GM18505 (cell line): ENCODE results near the gene MIX23.
A peak's percentile ranks its signal among the peaks of the same experiment; 100 is the strongest.

Experiments
- ATAC-seq: cut with Tn5 transposase; IDR thresholded peaks from one replicate; pipeline ENCODE4 v1.9.1; 2021; ENCODE audit not compliant: unreplicated experiment
- POLR2A ChIP-seq: IDR thresholded peaks from 4 replicates; pipeline ENCODE4 v1.6.1; 2011; ENCODE audit warnings: borderline replicate concordance; ENCODE audit not compliant: insufficient read depth, insufficient read length; ENCODE audit errors: extremely low read depth

The MIX23 gene

DNA sequence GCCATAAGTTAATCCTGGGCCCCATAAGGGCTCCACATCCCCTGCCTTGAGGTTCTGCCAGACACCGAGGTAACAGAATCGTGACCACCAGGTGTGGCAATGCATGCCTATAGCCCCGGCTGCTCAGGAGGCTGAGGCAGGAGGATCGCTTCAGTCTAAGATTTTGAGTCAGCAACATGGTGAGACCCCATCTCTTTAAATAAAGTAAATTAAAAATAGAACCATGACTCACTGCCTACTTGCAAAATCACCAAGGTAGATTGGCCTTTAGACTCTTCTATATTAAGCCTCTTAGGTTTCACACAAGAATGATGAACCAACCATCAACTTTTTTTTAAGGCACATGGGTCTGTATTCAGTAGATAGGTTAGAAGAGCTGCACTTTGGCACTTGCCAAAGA is 23.2 kb upstream of the MIX23 start:
- peak; percentile 59 for ATAC-seq
- no peak for TF ChIP-seq POLR2A

DNA sequence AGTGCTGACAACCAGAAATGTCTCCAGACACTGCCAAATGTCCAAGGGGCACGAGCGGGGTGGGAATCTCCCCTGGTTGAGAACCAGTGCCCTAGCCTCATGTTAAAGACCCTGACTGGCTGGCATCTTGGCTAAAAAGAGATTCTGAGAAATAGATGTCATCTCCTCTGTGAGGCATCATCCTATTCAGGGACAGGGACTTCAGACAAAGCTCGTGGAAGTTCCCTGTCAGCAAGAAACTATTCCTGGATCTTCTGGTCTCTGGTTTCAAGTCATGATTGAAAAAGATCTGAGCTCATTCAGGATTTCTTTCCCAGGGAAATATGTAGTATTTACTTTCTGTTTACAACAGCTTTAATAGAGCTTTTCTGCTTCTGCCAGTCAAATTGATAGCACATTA is 22.0 kb upstream of the MIX23 start:
- no peak for TF ChIP-seq POLR2A

DNA sequence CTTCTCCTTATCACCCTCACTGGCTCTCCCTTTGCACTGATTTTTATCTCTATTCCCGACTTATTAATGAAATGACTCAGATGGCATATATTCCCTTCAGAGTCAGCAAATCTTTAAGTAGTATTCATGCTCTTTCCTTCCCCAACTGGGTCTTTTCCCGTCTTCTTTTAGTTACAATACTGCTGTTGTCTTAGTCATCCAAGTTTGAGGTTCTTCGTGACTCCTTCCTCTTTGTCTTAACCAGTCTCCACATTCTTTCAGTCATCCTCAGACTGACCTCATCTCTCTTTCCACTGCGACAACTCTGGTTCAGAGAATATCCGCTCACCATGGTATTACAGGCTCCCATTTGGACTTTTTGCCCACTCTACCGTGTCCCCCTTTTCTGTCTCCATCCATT is 20.5 kb upstream of the MIX23 start:
- TF ChIP-seq POLR2A = no peak
- no peak for ATAC-seq

More for the DNA sequence above, 22.0 kb upstream of the MIX23 start:
- no peak for ATAC-seq

DNA sequence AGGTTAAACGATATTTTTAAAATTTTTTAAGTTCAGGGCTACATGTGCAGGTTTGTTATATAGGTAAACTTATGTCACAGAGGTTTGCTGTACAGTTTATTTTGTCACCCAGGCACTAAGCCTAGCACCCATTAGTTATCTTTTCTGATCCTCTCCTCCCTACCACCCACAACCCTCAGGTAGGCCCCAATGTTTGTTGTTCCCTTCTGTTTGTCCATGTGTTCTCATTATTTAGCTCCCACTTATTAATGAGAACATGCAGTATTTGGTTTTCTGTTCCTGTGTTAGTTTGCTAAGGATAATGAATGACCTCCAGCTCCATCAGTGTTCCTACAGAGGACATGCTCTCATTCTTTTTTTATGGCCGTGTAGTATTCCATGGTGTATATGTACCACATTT is 15.9 kb upstream of the MIX23 start:
- TF ChIP-seq POLR2A = no peak
- ATAC-seq = no peak

DNA sequence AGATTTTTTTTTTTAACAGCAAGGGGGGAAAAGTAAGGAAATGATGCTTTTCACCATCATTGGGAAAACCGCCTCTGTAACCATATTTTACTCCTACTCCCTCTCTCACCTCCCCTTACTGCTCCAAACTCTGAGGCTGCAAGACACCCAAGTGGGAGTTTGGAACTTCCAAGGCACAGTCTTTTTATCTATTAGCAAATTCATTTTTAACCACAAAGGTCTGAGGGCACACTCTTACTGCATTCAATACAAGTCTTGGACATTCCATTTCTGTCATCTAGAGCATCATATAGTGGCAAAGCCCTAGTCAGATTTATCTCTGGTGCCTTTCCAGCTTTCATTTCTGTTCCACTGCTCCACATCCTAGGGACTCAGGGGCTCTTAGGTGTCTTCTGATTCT is 14.2 kb upstream of the MIX23 start:
- no peak for ATAC-seq
- no peak for TF ChIP-seq POLR2A

DNA sequence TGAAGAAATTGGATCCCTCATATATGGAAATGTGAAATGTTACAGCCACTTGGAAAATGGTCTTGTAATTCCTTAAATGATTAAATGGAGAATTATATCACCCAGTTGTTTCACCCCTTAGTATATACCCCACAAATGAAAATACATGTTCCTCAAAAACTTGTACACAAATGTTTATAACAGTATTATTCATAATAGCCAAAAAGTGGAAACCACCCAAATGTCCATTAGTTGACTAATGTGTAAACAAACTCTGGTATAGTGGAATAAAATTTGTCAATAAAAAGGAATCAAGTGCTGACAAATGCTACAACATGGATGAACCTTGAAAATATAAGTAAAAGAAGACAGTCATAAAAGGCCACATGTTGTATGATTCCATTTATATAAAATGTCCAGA is 13.5 kb upstream of the MIX23 start:
- ATAC-seq = no peak

DNA sequence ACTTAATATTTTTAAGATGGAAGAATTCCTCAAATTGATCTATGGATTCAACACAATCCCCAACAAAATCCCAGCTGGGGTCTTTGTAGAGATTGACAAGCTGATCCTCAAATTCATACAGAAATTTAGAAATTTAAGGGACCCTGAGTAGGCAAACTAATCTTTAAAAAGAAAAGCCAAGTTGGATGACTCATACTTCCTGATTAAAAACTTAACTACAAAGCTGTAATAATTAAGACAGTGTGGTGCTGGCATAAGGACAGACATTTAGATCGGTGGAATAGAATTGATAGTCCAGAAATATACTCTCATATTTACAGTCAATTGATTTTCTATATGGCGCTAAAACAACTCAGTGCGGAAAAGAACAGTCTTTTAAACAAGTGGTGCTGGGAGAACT is 12.6 kb upstream of the MIX23 start:
- TF ChIP-seq POLR2A = no peak
- no peak for ATAC-seq

More for the DNA sequence above, 13.5 kb upstream of the MIX23 start:
- no peak for TF ChIP-seq POLR2A

DNA sequence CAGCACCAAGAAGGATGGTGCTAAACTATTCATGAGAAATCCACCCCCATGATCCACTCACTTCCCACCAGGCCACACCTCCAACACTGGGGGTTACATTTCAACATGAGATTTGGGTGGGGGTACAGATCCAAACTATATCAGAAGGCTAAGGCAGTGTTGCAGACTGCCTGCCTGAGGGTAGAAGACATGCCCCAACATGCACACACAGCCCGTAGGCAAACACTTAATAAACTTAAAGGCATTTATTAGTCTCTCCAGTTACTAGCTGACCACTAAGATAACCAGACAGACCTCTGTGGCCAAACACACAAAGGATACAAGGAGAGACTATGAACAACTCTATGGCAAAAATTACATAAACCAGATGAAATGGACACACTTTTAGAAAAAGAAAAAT is 11.1 kb upstream of the MIX23 start:
- ATAC-seq = no peak
- no peak for TF ChIP-seq POLR2A

DNA sequence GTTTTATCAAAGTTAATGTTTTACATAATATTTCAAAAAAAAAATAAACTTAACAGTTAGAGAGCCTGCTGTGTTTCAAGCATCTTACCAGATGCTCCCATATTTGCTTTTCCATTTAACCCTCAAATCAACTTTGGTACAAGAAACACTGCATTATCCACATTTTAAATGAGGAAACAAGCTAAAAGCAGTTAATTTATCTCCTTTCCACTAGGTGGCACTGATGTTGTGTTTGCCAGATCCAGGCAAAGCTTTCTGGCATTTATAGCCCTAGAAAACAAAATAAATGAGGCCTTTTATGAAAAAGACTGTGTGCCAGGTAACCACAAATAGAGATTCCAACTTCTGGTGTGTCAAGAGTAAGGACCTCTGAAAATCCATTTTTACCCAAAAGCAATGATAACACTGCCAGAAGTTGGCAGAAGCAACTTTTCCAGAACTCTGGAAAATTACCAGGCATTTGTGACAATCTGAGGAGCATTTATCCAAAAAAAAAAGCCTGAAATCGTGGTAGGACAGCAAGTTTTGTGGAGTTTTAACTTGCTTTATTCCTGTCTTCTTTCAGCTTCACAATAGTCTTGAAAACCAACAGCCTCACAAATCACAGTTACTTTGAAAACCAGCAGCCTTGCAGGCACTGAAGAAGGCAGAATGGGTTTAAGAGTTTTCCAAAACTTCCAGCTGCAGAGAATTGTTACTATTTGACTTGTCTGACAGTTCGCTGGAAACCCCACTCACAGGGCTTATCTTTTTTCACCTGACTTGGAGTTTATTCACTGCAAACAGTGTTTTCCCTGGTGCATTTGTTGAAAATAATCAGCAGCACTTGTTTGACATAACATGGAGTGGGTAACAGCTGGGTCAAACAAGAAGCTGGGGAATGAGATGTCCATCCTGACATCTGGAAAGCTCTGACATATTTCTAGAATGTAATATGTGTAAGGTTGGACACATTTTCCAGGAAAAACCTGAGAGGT is 10.1 kb upstream of the MIX23 start:
- ATAC-seq = no peak
- TF ChIP-seq POLR2A = no peak

DNA sequence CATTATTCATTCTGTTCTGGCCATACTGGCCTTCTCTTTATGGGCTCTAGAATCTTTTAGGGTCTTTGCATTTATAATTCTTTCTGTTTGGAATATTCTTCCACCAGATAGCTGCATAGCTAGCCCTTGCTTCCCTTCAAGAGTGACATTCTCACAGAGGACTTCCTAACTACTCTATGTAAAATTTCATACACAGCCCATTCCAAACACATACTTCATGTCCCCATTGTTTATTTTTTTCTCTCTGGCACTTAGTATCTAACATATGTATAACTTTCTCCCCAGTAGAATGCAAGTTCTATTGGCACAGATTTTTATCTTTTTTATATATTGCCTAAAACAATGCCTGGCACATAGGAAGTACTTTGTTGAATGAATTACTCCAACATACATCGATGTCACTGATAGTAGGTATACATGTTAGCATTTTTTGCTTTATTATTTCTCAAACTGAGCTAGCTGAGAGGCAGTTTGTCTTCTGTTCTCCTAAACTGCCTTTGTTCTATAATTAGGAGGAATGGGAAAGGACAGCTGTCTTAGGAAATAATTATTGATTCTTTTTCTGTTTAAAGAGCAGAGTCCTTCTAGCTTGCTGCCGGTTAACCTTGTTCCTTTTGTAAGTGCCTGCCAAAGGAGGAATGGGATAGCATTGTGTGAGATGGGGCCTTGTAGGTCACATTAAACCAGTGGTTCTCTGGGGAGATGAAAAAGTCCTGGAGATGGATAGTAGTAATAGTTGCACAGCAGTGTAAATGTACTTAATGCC is 8.8 kb upstream of the MIX23 start:
- no peak for ATAC-seq
- TF ChIP-seq POLR2A = no peak

DNA sequence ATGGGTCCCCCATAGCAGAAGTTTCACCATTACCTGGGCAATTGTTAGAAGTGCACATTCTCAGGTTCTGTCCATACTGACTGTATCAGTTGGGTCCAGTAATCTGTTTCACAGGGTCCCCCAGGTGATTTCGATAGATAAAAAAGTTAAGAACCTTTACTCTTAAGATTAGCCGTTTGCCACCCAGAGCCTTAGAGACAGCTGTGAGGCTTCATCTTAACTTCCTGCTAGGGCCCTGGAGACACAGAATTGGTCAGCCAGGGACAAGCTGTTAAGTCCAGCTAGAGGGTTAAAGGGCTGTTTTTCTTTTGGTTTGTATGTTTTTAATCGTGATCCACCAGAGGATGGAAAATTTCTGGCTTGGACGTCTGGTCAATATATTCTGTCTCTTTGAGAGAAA is 7.6 kb upstream of the MIX23 start:
- TF ChIP-seq POLR2A = no peak
- no peak for ATAC-seq

DNA sequence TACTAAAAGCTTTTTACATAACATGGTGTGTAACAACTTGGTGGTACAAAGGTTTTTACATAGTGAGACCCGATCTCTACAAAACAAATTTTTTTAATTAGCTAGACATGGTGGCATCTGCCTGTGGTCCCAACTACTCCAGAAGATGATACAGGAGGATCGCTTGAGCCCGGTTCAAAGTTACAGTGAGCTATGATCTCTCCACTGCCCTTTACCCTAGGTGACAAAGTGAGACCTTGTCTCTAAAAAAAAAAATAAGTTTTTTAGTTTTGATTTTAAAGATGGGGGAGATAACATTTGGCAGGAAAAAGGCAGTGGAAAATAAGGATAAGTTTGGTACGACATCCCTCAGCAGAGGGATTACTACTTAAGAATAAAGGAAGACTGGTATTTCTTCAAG is 6.9 kb upstream of the MIX23 start:
- TF ChIP-seq POLR2A = no peak
- ATAC-seq = no peak

DNA sequence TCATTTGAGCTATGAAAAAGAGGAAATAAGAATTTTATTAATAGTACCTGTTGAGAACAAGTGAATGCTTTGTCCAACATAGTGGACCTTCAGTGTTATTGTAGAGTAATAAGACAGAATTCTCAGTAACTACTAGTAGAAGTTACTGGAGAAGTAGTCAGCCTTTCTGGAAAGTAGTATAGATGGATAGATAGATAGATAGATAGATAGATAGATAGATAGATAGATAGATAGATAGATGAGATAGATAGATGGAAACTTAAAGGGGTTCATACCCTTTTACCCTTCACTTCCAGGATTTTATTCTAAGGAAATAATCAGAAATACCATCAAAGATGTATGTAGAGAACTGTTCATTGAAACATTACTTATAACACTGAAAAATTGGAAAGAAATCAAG is 6.2 kb upstream of the MIX23 start:
- no peak for TF ChIP-seq POLR2A
- no peak for ATAC-seq

DNA sequence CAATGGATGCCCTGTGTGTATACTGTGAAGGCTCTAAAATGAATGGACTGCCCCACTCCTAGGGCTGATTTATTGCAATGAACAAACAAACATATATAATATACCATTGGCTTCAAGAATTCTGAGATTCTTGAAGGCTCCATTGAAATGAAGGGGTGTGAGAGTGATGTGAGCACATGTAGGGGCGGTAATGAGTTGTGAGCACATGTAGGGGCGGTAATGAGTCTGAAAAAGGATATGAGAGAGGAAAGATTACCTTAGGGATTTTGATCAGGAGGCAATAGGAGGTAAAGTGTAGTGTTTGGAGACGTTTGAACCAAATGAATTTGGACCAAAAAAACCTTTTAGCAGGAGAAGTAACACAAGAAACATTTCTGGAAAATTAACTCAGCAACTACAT is 4.7 kb upstream of the MIX23 start:
- TF ChIP-seq POLR2A = no peak
- no peak for ATAC-seq
